ENCODE data around the gene SCUBE2.
A peak's percentile ranks its signal among the peaks of the same experiment; 100 is the strongest.

Gene SCUBE2

DNA sequence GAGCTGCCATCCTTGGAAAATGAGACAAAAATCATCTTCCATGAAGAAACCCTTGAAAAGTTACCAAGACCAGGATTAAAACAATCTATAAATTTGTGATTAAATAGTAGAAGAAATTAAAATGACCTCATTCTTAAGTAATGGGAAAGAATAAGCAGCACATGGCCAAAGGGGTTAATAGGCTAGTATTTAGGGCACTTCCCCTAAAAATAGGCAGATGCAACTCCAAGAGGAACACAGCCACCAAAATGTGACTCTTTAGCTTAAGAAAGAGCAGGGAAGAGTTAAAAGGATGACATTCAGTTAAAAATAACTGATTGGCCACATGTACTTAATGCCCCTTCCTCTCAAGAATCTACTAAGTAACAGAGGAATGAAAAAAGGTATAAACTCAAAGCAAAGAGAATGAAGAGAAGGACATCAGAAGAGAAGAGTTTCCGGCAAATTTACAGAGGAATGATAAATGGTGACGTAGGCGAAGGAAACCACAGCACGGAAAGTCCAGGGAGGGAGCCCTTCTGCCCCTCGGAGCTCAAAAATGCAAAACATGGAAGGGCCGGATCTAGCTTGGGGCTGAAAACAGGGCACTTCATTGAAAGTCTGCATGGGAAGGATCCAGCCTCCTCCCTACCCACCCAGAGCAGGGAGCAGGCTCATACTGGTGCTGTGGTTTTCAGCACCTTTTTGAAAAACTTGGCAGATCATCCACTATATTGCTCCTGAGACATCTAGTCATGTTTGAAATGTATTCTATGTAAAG is 17.8 kb downstream of the SCUBE2 start:
- no peak for DNase-seq

DNA sequence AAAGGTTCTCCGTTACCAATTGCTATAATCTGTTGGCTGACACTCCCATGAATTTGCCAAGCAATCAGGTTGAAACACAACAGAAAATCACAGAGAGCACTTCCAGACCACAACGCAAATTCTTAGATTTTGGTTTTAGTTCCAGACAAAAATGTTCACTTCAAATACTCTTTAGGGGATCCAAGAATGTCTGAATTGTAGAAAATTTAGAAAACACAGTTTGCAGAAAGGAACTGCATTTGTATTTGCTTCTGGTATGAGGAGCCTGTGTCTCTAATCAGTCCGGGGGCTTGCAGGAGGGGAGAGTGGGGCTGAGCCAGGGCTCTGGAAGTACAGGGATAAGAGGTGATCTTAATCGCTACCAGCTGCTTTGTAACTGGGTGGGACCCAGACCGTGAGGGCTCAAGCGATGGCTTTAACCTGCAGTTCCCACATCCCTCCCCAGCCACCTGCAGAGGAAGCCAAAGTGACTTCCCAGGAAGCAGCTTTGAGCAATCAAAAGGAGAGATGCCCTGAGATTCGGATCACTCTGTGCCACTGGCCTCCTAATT is 18.7 kb downstream of the SCUBE2 start:
- DNase-seq, result no peak

DNA sequence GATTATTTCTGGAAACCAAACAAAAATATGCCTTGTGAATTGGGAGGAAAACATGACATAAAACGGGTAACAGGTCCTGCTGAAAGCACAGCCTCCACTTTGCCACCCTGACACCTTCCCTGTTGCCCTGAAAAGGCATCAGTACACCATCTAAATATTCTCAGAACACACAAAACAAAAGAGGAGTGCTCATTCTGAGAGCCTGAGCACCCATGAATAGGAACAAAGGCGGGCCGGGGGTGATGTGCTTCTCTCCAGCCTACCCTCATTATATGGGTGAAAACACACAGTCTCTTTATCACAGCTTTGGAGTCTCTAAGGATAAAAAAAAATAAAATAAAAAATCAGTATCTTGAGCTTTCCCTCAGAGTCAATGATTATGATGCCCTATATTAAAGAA is 19.7 kb downstream of the SCUBE2 start:
- DNase-seq, result no peak

DNA sequence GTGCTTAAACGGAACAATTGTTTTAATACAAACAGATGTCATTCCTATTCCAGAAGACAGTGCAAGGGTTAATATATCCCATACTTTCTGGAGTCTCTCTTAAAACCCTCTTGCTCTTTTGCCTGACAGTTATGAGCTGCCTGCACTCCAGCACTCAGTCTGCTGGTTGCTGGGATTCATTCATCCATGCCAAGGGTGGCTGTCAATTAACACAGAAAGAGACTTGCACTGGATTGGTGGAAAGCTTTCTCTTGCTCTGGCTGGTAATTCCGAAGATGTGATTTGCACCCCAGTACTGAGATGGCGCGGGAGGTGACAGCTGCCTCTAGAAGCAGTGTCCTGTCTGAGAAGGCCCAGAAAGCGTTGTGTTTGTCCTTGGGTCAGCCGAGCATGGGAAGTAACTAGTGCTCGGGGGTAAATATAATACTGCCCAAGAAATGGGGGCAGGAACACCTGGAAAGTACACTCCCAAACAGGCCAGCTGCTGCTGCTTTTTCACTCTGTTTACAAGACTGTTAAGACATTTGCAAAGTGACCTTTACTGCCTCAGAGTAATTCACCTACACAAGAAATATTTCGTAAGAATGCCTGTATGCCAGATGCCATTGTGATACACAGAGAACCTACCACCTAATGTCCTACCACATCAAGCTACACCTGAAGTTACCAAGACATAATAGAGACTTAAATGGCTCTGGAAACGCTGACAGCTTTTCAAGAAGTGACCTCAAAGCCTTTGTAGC is 20.5 kb downstream of the SCUBE2 start:
- DNase-seq, result no peak

DNA sequence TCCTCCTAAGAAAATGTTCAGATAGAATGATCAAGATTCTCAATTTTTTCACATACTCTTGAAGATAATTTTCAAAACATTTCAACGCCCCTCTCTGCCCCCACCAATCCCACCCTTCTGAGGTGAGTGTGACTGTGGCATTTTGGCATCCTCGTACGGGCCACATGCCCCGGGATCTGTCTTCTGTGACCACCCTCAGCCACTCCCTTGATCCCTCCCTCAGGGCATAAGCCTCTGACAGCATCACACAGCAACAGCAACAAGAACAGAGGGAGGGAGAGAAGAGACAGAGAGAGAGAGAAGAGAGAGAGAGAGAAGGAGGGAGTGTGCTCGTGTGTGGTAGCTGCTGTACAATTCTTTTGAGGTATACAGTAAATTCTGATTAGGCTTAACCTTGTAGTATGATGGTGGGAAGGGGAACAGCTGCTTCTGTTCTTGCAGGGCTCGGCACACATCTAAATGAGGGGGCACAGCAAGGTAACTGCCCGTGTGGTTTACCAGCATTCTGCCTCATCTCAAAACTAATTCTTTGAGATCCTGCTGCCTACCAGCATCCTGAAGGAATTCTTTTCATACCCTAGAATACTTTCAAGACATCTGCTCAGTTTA is 21.4 kb downstream of the SCUBE2 start:
- DNase-seq, result no peak

DNA sequence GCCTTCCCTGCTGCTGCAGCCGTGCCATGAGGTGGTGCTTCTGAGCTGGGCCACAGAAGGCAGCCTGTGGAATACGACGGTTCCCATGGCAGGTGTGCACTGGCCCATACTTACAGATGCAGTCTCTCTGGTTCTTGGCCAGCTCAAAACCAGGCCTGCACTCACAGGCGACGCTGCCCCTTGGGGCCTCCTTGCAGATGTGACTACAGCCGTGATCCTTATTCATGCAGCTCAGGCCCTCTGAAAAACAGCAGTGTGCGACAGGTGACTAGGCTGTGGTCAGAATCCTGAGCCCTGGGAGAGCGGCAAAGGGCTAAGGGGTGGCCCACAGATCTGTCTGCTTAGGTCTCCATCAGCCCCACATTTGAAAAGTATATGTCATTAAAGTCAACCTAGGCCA is 22.1 kb downstream of the SCUBE2 start:
- no peak for DNase-seq

DNA sequence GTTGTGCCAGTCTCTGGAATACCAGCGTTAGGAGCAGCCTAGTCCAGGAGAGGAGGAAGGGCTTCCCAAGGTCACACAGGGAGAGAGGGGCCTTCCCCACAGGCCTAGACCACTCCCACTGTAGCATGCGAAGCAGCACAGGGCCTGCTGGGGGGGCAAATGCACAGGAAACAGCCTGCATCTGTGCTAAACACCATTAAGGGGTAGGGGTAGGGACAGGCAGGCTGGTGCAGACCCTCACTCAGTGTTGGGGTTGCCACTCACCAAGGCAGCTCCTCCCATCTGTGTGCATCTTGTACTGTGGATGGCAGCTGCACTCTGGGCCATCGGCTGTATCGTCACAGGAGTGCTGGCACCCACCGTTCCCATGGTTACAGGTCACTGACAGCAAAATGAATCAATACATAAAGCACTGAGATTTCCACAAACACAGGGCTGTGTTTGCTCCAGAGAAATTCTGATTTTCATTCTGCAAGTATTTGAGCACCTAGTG is 24.9 kb downstream of the SCUBE2 start:
- peak; percentile 46 for DNase-seq

DNA sequence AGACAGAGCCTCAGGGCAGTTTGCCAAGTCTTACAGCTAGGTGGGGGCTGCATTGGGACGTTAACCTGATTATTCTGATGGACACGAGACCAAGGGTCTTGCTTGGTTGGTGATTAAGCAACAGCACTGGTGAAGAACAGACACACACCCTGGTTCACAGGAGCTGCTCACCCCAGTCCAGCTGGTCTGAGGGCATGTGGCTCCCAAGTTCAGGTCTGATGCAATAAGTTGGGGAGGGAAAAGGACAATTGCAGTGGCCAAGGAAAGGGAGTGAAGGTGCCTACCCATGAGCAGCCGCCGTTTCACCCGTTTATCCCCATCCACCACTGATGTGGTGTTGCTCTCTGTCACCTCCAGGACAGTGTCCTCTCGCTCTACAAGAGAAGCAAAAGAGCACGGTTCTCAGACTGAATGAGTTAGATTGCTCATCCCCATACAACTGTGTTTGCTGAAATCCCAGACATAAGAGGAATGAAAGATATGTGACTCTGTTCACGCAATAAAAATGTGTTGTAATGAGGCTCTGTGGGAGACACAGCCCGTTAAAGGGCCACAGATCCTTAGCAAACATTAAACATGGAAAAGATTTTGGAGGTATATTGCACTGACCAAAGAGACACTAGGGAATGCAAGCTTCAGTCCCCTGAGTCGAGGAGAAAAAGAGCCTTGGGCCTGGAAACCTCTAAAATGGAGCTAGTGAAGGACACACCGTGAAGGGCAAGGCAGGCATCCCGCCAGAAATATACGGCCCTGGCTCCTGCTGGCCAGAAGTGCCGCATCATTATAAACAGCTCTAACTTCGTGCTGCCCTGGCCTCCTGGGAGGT is 25.6 kb downstream of the SCUBE2 start:
- no peak for DNase-seq

DNA sequence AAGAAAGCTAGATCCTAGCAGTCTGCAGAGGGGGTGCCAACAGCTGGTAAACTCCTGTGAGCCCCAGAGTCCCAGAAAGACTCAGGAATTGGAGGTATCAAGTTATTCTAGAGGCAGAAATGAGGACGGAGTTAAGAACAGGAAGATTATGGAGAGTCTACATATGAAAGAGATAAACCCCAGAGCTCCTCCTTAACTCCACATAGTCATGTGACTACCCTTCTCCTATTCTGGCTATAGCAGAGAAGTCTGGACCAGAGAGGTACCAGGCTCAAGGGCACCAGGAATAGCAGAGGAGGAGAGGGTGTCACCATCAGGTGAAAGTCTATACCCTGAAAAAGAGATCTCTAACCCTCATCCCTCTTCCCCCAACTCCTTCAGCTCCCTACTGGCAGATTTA is 29.6 kb downstream of the SCUBE2 start:
- DNase-seq, result no peak

DNA sequence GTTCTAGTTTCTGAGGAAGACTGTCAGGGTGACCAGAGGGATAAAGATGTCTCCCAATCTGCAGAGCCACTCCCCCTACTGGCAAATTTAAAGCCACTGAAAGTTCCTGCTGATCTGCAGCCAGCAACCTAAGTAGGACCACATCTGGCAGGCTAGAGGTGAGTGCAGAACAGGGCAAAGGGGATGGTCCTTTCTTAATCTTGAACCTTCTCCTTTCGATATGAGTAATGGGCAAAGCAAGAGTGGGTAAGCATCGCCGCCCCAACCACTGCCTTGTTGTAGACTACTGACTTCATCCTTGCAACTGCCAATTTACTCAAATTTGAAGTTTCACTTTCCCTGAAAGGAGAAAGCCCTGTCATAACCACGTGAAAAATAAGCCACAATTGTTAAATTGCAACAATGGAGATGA is 30.7 kb downstream of the SCUBE2 start:
- DNase-seq, result no peak

DNA sequence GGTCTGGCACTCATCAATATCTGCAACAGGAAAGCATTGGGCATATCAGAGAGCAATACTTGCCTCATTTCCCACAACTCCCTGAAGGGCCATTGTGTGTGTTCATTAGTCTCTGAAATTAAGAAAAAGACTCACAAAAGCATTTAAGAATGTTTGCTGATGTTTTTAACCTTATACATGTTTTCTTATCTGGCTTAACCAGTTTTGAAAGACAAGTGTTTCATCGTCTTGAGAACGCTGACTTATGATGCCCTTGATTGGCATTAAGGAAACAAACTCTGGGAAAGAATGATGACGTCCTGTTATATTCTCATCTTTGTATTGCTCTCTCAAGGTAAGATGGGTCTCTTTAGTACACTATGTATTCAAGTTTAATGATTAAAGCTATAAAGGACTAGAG is 32.0 kb downstream of the SCUBE2 start:
- DNase-seq, result no peak

DNA sequence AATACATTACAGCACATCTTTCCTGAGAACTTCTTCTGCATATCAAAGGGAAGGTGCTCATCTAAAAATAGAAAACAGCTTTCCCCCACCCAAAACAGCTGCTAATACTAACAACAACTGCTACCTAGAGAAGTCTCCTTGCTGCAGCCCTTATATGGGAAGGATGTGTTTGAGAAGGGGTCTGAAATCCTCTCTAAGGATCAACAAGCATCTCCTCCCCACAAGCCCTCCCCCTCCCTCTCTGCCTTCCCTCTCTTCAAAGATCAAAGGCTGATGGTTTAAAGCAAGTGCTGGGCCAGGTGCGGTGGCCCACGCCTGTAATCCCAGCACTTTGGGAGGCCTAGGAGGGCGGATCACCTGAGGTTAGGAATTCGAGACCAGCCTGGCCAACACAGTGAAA is 33.5 kb downstream of the SCUBE2 start:
- no peak for DNase-seq

DNA sequence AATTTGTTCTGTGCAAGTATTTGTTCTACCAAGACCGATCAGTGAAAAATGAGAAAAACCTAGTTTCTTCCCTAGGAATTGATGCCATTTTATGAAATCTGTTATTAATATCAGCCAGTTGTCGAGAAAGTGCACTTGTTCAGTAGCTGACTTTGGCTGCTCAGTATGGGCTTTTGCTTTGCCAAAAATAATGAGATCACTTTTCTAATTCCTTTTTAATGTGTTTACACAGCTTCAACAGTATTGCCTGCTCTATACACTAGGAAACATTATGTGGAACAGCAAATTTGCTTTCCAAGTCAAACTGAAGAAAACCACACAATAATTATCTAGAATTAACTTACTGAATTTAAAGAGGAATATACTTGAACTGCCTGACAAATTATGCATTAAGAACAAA is 34.4 kb downstream of the SCUBE2 start:
- peak; percentile 83 for DNase-seq

DNA sequence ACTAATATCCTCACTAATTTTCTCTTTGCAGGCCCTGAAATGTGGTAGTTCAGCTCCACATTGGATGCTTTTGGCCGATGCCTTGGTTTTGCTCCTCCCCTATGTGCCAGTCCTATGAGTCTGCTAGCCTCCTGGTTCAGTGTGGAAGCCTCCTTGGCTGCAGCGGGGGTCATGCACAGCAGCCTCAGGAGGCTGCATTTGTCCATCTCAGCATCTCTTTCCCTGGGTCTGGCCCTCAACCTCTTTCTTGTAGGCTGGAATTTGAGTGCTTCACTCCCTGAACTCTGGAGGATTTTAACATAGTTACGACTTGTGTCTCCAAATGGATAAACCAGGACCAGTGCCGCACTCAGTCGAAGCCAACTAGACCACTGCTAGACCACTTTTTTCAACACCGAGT is 34.9 kb downstream of the SCUBE2 start:
- DNase-seq, result no peak

DNA sequence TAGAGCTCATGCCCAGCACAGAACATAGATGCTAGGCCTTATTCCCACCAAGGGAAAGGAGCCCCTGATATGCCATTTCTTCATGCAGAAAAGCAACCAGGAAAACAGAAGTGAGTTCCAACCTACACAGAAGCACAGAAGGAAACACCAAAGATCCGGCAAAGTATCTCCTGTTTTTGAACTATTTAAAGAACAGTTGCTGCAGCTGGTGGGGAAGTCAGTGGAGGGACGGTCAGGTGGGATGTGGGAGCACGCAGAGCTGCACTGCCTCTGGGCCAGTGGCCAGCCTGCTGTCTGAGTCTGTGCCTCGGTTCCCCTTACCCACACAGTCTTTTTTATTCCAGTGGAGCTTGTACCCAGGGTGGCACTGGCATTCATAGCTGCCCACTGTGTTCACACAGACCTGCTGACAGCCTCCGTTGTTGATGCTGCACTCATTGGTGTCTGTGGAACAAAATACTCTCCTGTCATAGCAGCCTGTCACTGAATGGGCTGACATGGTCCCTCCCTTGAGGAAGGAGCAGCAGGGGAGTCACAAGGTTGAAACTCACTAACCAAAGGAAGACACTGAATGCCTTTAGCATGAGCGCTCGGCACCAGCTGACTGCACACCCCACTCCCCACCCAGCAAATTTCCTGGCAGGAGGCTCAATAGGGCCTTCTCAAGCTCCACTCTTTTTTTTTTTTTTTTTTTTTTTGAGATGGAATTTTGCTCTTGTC is 37.9 kb downstream of the SCUBE2 start:
- DNase-seq, result no peak

DNA sequence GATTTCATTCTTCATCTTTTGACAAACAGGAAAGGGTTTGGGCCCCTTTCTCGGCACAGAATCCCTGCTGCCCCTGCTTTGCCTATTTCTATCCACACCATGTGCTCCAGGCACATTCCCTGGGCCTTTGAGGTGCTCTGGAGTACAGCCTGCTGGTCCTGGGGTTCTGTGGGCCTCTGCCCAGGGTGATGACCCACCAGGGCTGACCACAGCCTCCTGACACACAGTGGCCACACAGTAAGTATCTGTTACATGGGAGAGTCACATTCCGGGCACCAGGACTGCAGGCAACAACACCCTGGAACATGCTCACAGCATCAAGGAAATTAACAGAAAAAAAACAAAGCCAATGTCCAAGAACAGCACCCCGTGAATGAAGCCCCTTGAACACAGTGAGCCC is 39.1 kb downstream of the SCUBE2 start:
- no peak for DNase-seq

DNA sequence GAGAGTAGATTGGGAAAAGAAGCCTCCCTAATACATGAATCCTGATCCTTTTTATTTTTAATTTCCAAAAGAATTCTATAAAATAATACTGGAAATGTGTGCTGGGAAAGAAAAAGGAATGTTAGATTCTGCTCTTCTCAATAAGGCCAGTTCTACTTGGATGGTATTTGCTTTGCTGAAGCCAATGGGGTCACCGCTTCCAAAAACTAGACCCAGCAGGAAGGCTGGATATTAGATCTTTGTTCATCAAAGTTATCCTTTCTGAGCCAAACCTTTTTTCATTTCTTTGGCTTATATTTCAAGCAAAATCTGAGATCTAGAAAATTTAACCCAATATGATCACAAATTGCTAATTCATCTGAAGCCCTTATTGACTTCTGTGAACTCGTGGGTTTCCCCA is 41.4 kb downstream of the SCUBE2 start:
- DNase-seq, result no peak

DNA sequence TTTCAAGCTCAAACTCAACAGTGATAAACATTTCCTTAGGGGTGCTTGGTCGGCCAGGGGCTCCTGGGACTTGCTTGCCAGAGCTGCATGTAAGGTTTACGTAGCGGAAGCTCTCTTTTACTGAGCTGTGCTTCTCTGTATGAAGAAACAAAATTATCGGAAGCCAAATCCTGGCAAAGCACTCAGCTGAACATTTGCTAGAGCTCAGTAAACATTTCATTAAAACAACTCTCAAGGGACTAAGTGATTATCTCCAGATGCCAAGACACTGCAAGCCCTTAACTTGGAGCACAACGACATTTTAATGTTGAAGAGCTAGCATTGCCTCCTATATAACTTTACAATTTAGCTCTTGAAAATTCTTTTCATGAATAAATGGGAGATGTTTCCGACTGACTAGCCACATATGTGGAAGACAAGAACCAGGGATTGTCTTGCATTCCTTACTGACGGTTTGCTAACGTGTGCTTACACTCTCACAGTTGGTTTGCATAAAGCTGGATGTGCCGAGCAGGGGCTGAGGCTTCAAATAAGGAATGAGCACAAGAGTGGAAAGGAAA is 43.4 kb downstream of the SCUBE2 start:
- DNase-seq, result no peak

DNA sequence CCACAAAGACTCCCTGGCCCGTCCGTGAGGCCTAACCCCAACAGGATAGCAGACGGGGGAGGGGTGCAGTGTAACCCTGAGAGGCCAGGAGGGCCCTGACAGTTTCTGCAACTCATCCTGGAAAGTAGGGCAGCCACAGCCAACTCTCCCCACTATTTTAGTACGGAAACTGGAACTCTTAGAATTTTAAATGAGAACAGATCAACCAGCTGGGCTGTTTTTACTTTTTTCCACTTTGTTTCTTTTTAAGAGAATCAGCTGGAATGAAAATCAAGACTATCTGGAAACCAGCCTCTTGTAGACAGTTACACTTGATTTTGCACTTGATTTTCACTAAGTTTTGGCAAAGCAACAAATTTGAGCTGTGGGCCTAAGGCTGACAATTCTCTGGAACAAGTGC is 44.9 kb downstream of the SCUBE2 start:
- no peak for DNase-seq

DNA sequence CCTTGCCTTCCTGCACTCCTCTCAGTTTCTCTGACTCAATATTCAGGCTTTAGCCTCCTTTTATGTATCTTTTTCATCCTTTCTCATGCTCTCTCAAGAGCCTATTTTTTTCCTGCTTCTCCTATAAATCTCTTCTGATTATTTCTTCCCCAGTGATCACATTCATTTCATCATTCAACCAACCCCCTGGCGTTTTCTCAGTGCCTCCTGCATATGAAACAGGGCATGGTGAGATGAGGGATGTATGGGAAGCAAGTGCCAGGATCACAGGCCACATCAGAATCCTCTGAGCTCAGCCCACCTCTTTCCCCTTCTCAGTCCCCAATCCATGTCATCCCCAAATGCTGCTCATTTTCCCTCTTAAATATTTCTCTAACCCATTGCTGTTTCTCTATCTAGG is 48.9 kb downstream of the SCUBE2 start:
- DNase-seq, result no peak

DNA sequence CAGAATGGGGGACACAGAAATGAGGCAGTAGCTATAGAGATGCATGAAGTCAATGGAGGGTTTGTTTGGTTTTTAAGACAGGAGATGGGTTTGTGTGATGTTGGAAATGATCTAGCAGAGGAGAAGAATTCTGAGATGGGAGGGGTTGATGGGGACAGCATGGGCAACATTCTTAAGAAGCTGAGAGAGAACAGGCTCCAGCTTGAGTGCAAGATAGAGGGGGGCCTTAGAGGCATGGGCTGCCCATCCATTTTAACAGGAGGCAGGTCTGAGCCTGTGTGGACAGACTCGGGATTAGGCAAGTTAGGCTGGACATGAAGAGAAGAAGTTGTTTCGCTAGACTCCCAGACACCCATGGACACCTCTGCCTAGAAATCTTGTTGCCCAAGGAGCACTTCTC is 49.7 kb downstream of the SCUBE2 start:
- DNase-seq, result no peak

DNA sequence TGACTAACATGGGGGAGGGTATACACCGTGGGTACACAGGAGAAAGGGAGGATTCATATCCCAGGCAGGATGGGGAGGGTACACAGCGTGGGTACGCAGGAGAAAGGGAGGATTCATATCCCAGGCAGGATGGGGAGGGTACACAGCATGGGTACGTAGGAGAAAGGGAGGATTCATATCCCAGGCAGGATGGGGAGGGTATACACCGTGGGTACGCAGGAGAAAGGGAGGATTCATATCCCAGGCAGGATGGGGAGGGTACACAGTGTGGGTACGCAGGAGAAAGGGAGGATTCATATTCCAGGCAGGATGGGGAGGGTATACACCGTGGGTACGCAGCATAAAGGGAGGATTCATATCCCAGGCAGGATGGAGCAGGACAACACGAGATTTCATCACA is 51.0 kb downstream of the SCUBE2 start:
- DNase-seq, result no peak

Data from NCI-H1105 treated with DMSO at 0.1 percent for 48 hours (cell line).